ENCODE data around the gene TBC1D5.
"Not testable (repeated sequence)": the region's sequence is repeated elsewhere in the genome, so short reads cannot be mapped to it uniquely, and the experiment has no call there.

Gene TBC1D5

GRCh38 chr3:17725844-17726243 is 16.6 kb downstream of the TBC1D5 start:
- H3K4me3 ChIP-seq (ENCODE audit: low read depth, low read length); DNase-seq (ENCODE audit: low read depth): not testable (repeated sequence)

DNA sequence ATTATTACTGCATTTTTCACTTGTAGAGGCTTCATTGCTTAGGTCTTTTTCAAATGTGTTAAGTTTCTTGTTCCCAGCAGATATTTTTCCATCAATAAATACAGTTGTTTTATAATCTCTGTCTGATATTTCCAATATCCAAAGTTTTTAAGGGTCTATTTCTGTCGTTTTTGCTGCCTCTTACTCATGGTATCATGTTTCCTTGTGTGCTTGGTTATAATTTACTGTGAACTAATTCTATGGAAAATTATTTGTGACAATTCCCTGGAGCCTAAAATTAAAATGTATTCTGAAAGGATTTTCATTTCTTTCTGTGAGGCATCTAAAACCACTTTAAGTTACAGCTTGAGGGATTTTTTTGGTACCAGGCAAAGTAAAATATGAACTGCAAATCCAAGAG is 17.5 kb downstream of the TBC1D5 start:
- DNase-seq (ENCODE audit: low read depth), result no peak
- H3K4me3 ChIP-seq (ENCODE audit: low read depth, low read length), result no peak overlapping the region

- DNase-seq (ENCODE audit: low read depth), result no peak
- no peak overlapping the region for H3K4me3 ChIP-seq (ENCODE audit: low read depth, low read length)
Measured at GRCh38 chr3:17724122-17724521, 18.3 kb downstream of the TBC1D5 start.

DNA sequence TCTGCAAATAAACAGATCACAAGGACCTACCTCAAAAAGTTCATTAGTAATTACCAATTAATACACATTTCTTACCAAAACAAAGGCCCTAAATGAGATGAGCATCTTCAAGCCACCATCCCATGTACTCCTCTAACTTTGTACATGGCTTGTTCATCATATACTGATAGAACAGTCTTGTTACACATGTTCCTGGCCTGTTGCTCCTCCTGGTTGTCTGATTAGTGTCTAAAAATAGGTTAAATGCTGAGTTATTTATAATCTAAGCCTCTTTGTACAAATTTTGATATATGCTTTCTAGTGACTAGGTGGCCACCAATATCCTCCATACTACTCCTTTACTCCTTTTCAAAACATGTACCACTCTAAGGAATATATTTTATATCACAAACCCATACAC is 25.0 kb downstream of the TBC1D5 start:
- no peak overlapping the region for H3K4me3 ChIP-seq (ENCODE audit: low read depth, low read length)
- DNase-seq (ENCODE audit: low read depth), result no peak

DNA sequence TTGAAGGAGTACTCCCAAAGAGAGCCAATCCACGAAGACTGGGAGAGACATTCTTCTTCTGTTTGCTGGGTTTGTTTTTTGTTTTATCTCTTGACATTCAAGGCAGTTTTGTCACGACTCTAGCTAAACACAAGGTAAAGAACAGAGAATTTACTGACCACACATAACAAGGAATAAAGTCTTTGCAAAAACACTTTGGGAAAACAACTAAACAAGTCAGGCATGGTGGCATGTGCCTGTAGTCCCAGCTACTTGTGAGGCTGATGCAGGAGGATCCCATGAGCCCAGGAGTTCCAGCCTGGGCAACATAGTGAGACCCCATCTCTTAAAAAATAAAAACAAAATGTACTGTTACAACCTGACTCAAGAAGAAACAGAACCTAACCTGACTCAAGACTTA is 28.0 kb downstream of the TBC1D5 start:
- no peak for DNase-seq (ENCODE audit: low read depth)
- H3K4me3 ChIP-seq (ENCODE audit: low read depth, low read length), result no peak overlapping the region

GRCh38 chr3:17709236-17709810 is 33.1 kb downstream of the TBC1D5 start:
- DNase-seq (ENCODE audit: low read depth), result no peak

GRCh38 chr3:17707813-17708543 is 34.5 kb downstream of the TBC1D5 start:
- no peak for DNase-seq (ENCODE audit: low read depth)
- no peak overlapping the region for H3K4me3 ChIP-seq (ENCODE audit: low read depth, low read length)

More at GRCh38 chr3:17709236-17709810, 33.1 kb downstream of the TBC1D5 start:
- no peak overlapping the region for H3K4me3 ChIP-seq (ENCODE audit: low read depth, low read length)

DNA sequence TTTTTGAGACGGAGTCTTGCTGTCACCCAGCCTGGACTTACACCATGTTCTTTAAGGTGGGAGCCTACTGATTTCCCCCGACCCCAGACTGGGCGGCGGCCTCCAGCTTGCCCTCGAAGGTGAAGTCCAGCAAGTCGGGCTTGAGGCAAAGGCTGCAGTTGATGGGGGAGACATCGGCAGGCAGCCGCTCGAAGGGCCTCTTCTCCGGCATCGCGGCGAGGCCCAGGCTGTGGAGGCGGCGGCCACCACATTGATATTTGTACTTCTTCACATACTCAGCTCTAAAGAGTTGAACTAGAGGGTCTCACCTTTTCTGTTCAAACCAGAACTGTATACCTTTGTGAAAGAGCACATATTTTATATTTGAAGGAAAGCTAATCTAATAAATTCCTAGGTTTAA is 36.4 kb downstream of the TBC1D5 start:
- DNase-seq (ENCODE audit: low read depth); H3K4me3 ChIP-seq (ENCODE audit: low read depth, low read length): not testable (repeated sequence)

GRCh38 chr3:17699815-17700214 is 42.6 kb downstream of the TBC1D5 start:
- not testable (repeated sequence) for DNase-seq (ENCODE audit: low read depth); H3K4me3 ChIP-seq (ENCODE audit: low read depth, low read length)

GRCh38 chr3:17695665-17696064 is 46.8 kb downstream of the TBC1D5 start:
- DNase-seq (ENCODE audit: low read depth); H3K4me3 ChIP-seq (ENCODE audit: low read depth, low read length): not testable (repeated sequence)

DNA sequence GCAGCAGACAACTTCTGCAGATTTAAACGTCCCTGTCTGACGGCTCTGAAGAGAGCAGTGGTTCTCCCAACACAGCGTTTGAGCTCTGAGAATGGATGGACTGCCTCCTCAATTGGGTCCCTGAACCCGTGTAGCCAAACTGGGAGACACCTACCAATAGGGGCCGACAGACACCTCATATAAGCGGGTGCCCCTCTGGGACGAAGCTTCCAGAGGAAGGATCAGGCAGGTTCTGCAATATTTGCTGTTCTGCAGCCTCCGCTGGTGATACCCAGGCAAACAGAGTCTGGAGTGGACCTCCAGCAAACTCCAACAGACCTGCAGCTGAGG is 48.8 kb downstream of the TBC1D5 start:
- not testable (repeated sequence) for DNase-seq (ENCODE audit: low read depth); H3K4me3 ChIP-seq (ENCODE audit: low read depth, low read length)

- not testable (repeated sequence) for H3K4me3 ChIP-seq (ENCODE audit: low read depth, low read length); DNase-seq (ENCODE audit: low read depth)
Measured at GRCh38 chr3:17692846-17693669, 49.4 kb downstream of the TBC1D5 start.

DNA sequence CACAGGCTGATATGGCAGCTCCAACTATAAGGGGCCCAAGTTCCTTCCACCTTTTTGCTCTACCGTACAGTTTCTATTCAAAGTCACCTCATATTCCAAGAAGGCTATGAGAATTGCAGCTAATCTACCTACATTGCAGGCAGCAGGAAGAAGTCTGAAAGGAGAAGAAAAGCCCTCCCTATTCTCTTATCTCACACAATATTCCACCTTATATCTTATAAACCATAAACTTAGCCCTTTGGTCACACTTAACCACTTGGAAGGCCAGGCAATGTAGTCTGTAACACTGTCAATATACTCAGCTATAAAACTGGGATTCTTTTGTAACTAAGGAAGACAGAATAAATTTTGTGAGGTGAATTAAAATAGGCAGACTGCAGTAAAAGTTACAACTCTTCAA is 54.9 kb downstream of the TBC1D5 start:
- H3K4me3 ChIP-seq (ENCODE audit: low read depth, low read length), result no peak overlapping the region
- no peak for DNase-seq (ENCODE audit: low read depth)

DNA sequence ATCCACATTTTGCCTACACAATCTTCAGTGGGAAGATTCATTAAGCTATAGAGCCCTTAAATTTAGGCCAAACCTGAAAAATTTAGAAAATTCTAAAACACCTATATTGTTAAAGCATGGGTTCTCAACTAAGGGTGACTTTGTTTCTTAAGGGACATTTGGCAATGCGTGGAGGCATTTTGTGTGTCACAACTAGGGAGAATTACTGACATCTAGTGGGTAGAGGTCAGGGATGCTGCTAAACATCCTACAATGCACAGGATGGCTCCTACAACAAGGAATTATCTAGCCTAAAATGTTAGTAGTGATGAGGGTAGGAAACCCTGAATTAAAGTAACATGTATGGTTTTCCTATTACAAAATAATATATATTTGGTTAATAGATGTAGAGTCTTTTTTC is 55.8 kb downstream of the TBC1D5 start:
- DNase-seq (ENCODE audit: low read depth), result no peak
- H3K4me3 ChIP-seq (ENCODE audit: low read depth, low read length), result no peak overlapping the region

GRCh38 chr3:17683542-17684207 is 58.8 kb downstream of the TBC1D5 start:
- DNase-seq (ENCODE audit: low read depth), result no peak
- no peak overlapping the region for H3K4me3 ChIP-seq (ENCODE audit: low read depth, low read length)

- no peak for DNase-seq (ENCODE audit: low read depth)
- no peak overlapping the region for H3K4me3 ChIP-seq (ENCODE audit: low read depth, low read length)
Measured at GRCh38 chr3:17680530-17680929, 61.9 kb downstream of the TBC1D5 start.

- DNase-seq (ENCODE audit: low read depth), result peak; percentile 28
- no peak overlapping the region for H3K4me3 ChIP-seq (ENCODE audit: low read depth, low read length)
Measured at GRCh38 chr3:17678116-17678741, 64.2 kb downstream of the TBC1D5 start.

- DNase-seq (ENCODE audit: low read depth), result no peak
- no peak overlapping the region for H3K4me3 ChIP-seq (ENCODE audit: low read depth, low read length)
Measured at GRCh38 chr3:17674082-17674686, 68.2 kb downstream of the TBC1D5 start.

DNA sequence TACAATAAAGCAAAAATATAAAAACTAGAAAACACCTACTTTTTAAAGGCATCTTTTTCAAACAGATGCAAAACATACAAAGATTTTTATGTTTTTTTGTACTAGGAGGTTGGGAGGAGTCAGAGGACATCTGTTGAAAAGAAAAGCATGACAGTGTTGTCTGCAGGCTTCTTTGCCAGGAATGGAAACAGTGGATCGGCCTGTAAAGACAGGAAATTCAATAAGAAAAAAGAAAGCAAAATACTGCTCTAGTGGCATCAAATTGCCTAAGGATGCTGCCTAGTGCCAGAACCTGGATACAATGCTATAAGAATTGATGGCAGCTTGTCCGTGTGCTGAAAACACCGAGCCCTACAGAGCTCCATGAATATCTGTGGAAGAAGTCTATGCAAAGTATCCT is 69.9 kb downstream of the TBC1D5 start:
- DNase-seq (ENCODE audit: low read depth), result no peak
- H3K4me3 ChIP-seq (ENCODE audit: low read depth, low read length), result no peak overlapping the region
